GM12878 (cell line): ENCODE measurements around the gene BPGM. TPM values are rescaled to one million over a fixed set of nuclear protein-coding genes. Genes with fewer than 3 reads are reported as not detected.

Experiments
- ATAC-seq: fragments of 200-7000 bp; cut with Tn5 transposase; 3 replicates; pipeline ENCODE4 v1.9.1; 2020; ENCODE audit warnings: mild to moderate bottlenecking, moderate library complexity
- BruUV-seq: library from RNA; stranded (reverse); fragments of 400-500 nt; replicated peaks from 2 replicates; lab custom pipeline; 2021; lab: Mats Ljungman, UMichigan
- CTCF ChIA-PET: fragments of 300-600 bp; sonication (Branson Sonifier 250); formaldehyde crosslinking; extraction: SDS; loops from one replicate; lab custom pipeline; 2021; ENCODE audit warnings: inconsistent platforms; lab: Yijun Ruan, JAX
- POLR2A ChIA-PET: fragments of 350-600 bp; formaldehyde crosslinking; extraction: SDS; loops from one replicate; lab custom pipeline; 2021; ENCODE audit warnings: inconsistent platforms; lab: Charles Lee
- RAD21 ChIA-PET: fragments of 300-600 bp; sonication (Branson Sonifier 250); formaldehyde crosslinking; loops from one replicate; lab custom pipeline; 2023; ENCODE audit warnings: antibody characterized with exemption; ENCODE audit not compliant: unreplicated experiment; lab: Charles Lee
- SMC1A ChIA-PET: fragments of 300-600 bp; sonication (Branson Sonifier 250); formaldehyde crosslinking; loops from one replicate; lab custom pipeline; 2023; ENCODE audit not compliant: unreplicated experiment, uncharacterized antibody; lab: Charles Lee
- DNase-seq: peaks from one replicate; pipeline ENCODE4 v3.0.0-alpha.2; 2011; ENCODE audit warnings: low read depth, low spot score
- FAIRE-seq: peaks from 3 replicates; lab custom pipeline; 2011; peaks lifted over from hg19 to GRCh38; lab: Jason Lieb, UNC
- H2AFZ ChIP-seq: 2 replicates; pipeline ENCODE4 v1.6.0; 2011; ENCODE audit warnings: low read depth, low read length, control low read depth; ENCODE audit not compliant: control insufficient read depth
- H3K27ac ChIP-seq: 2 replicates; pipeline ENCODE4 v1.5.1; 2011; ENCODE audit warnings: control low read depth; ENCODE audit not compliant: control insufficient read depth, insufficient read depth
- H3K27me3 ChIP-seq, 2 experiments: replicated peaks in 1 of 2; 2 replicates each; pipeline versions ENCODE4 v1.6.0 to v1.6.1; 2011; ENCODE audit warnings: low read length in 1 of 2; ENCODE audit not compliant: control insufficient read depth in 2 of 2, insufficient read depth in 2 of 2
- H3K36me3 ChIP-seq, 2 experiments: 2 replicates each; pipeline ENCODE4 v1.5.1; 2011; ENCODE audit warnings: low read length in 1 of 2; ENCODE audit not compliant: control insufficient read depth in 2 of 2, insufficient read depth in 2 of 2
- H3K4me1 ChIP-seq: 2 replicates; pipeline ENCODE4 v1.6.1; 2011; ENCODE audit warnings: mild to moderate bottlenecking, low read length, moderate library complexity, mixed read lengths; ENCODE audit not compliant: control insufficient read depth, insufficient read depth
- H3K4me2 ChIP-seq: 2 replicates; pipeline ENCODE4 v1.6.0; 2011; ENCODE audit warnings: control low read depth; ENCODE audit not compliant: control insufficient read depth, insufficient read depth
- H3K4me3 ChIP-seq: fragments of 200-600 bp; sonication (generic); 2 replicates; pipeline ENCODE4 v1.5.1; 2016
- H3K79me2 ChIP-seq: 2 replicates; pipeline ENCODE4 v1.6.0; 2011; ENCODE audit warnings: low read length; ENCODE audit not compliant: control insufficient read depth, insufficient read depth
- H3K9ac ChIP-seq: 2 replicates; pipeline ENCODE4 v1.8.0; 2011; ENCODE audit warnings: low read length, control low read depth, mixed read lengths; ENCODE audit not compliant: control insufficient read depth, insufficient read depth
- H3K9me3 ChIP-seq: replicated peaks from 3 replicates; pipeline ENCODE4 v1.5.1; 2011; ENCODE audit warnings: mild to moderate bottlenecking, low read length; ENCODE audit not compliant: control insufficient read depth, insufficient read depth
- H4K20me1 ChIP-seq: 2 replicates; pipeline ENCODE4 v1.6.0; 2011; ENCODE audit not compliant: control insufficient read depth, insufficient read depth
- BMI1 ChIP-seq: fragments of 450-650 bp; IDR thresholded peaks from 2 replicates; pipeline ENCODE4 v1.6.1; 2016; ENCODE audit warnings: mild to moderate bottlenecking, moderate library complexity, borderline replicate concordance
- CREM ChIP-seq: IDR thresholded peaks from 2 replicates; pipeline ENCODE4 v1.6.1; 2014; ENCODE audit warnings: antibody characterized with exemption, low read depth
- DPF2 ChIP-seq: fragments of 450-650 bp; IDR thresholded peaks from 2 replicates; pipeline ENCODE4 v1.6.1; 2017; ENCODE audit warnings: mild to moderate bottlenecking
- MXI1 ChIP-seq: fragments of 150-350 bp; IDR thresholded peaks from 2 replicates; pipeline ENCODE4 v1.6.1; 2011; ENCODE audit warnings: low read depth, mild to moderate bottlenecking, inconsistent platforms, low read length, improper control_type of control experiment
- NFYA ChIP-seq: IDR thresholded peaks from 2 replicates; pipeline ENCODE4 v1.6.1; 2011; ENCODE audit warnings: low read depth, mild to moderate bottlenecking, low read length, improper control_type of control experiment, borderline replicate concordance
- NRF1 ChIP-seq: conservative IDR thresholded peaks from 2 replicates; pipeline ENCODE4 v1.6.1; 2011; ENCODE audit warnings: mild to moderate bottlenecking, low read depth, low read length, improper control_type of control experiment
- PBX3 ChIP-seq: IDR thresholded peaks from 2 replicates; pipeline ENCODE4 v1.6.1; 2011; ENCODE audit warnings: mild to moderate bottlenecking, low read depth, low read length, moderate library complexity; ENCODE audit not compliant: insufficient replicate concordance
- POLR2AphosphoS2 ChIP-seq: IDR thresholded peaks from 2 replicates; pipeline ENCODE4 v1.6.1; 2011; ENCODE audit warnings: low read depth, mild to moderate bottlenecking, low read length, improper control_type of control experiment, moderate library complexity
- RELB ChIP-seq: fragments of 450-650 bp; IDR thresholded peaks from 2 replicates; pipeline ENCODE4 v1.6.1; 2017; ENCODE audit warnings: low read depth, mild to moderate bottlenecking, moderate library complexity
- SPI1 ChIP-seq: IDR thresholded peaks from 2 replicates; pipeline ENCODE4 v1.6.1; 2011; ENCODE audit warnings: low read depth, mild to moderate bottlenecking, low read length, moderate library complexity, borderline replicate concordance; ENCODE audit not compliant: insufficient read depth
- SUPT20H ChIP-seq: IDR thresholded peaks from 2 replicates; pipeline ENCODE4 v1.6.1; 2011; ENCODE audit warnings: low read depth, mild to moderate bottlenecking, low read length, moderate library complexity, borderline replicate concordance; ENCODE audit not compliant: control insufficient read depth
- TCF12 ChIP-seq: IDR thresholded peaks from 2 replicates; pipeline ENCODE4 v1.6.1; 2011; ENCODE audit warnings: low read depth, mild to moderate bottlenecking, low read length
- TCF7 ChIP-seq: IDR thresholded peaks from 2 replicates; pipeline ENCODE4 v1.6.1; 2014; ENCODE audit warnings: antibody characterized with exemption, borderline replicate concordance
- WRNIP1 ChIP-seq: IDR thresholded peaks from 2 replicates; pipeline ENCODE4 v1.6.1; 2011; ENCODE audit warnings: low read depth, low read length, improper control_type of control experiment, borderline replicate concordance
- WGBS: methylation state at CpG from one replicate; pipeline ENCODE4 v1.1.6; 2016; ENCODE audit warnings: low lambda C conversion rate; ENCODE audit not compliant: insufficient replicate concordance, insufficient coverage; ENCODE audit errors: missing lambda C conversion rate; 5-methylcytosine and 5-hydroxymethylcytosine counted together
- in situ Hi-C: fragments of 300-500 bp; cut with MboI; formaldehyde crosslinking; loops from 9 replicates; pipeline ENCODE4 v1.14.3; 2018; ENCODE audit warnings: mixed read lengths
- intact Hi-C: fragments of 100-400 bp; cut with micrococcal nuclease; formaldehyde crosslinking; loops from one replicate; pipeline ENCODE4 v1.14.2; 2022; ENCODE audit not compliant: unreplicated experiment
- polyA plus RNA-seq, 11 experiments: library from polyadenylated mRNA; depleted of rRNA in 4 of 11; unstranded in 6 of 11; stranded (reverse) in 5 of 11; fragments of >200 nt; fragmentation: Nextera tagmentation in 4 of 11; fragmentation: Illumina TruSeq in 1 of 11; extraction: Ambion mirVana in 4 of 11; extraction: Trizol in 1 of 11; gene quantifications; 1 replicate in 1 of 11; 2 replicates in 10 of 11; pipeline versions ENCODE4 v1.2.1 to v1.2.3, GENCODE V29; 2011 to 2016; ENCODE audit warnings: inconsistent platforms in 2 of 11, missing spikeins in 2 of 11, low read depth in 1 of 11
- total RNA-seq, 4 experiments: library from RNA; depleted of rRNA in 3 of 4; stranded (reverse); fragments of >200 nt in 3 of 4; fragmentation: Illumina TruSeq in 1 of 4; extraction: Trizol in 1 of 4; gene quantifications; 2 replicates each; pipeline versions ENCODE4 v1.2.1 to v1.2.3, GENCODE V29; 2013 to 2021
- TF ChIP-seq, protein P1 (sequence below): fragments of 450-650 bp; IDR thresholded peaks from 2 replicates; pipeline ENCODE4 v1.6.1; 2016; ENCODE audit warnings: mild to moderate bottlenecking, moderate library complexity, borderline replicate concordance
- TF ChIP-seq, protein P2 (sequence below): fragments of 450-650 bp; IDR thresholded peaks from 2 replicates; pipeline ENCODE4 v1.6.1; 2014; ENCODE audit warnings: mild to moderate bottlenecking

BPGM gene
- total and polyA plus RNA-seq, 10 of the 15 experiments (the other 5 are each of a cell fraction or from before 2014, with no cell fraction given) = 9.0 to 20.1 (median 15.2) TPM

DNA sequence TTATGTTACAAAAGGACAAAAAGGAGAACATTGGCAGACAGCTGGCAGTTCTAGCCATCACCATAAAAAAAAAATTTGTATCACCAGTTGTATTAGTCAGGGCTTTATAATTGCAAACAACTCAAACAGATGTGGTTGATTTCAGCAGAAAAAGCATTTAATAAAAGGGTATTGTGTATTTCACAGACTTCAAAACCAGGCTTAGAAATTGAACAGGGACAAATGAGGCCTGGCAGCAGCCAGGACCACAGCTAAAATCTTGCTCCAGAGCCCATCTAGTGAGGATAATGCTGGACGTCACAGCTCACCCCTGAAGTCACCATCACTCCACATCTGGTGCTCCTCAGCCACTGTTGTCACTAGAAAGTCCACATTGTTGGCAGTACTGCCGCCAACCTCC is 79.9 kb downstream of the BPGM start:
- POLR2A ChIA-PET = no interaction called here
- no peak for TF ChIP-seq DPF2
- TF ChIP-seq TCF12 = no peak
- TF ChIP-seq NRF1 = no peak
- no peak for TF ChIP-seq PBX3
- no peak for TF ChIP-seq BMI1
- no peak for TF ChIP-seq POLR2AphosphoS2
- no peak for TF ChIP-seq SUPT20H
- no peak for TF ChIP-seq RELB
- TF ChIP-seq TCF7 = no peak
- TF ChIP-seq NFYA = no peak
- TF ChIP-seq SPI1 = no peak
- TF ChIP-seq WRNIP1 = no peak
- no peak for TF ChIP-seq CREM
- TF ChIP-seq, protein P1, sequence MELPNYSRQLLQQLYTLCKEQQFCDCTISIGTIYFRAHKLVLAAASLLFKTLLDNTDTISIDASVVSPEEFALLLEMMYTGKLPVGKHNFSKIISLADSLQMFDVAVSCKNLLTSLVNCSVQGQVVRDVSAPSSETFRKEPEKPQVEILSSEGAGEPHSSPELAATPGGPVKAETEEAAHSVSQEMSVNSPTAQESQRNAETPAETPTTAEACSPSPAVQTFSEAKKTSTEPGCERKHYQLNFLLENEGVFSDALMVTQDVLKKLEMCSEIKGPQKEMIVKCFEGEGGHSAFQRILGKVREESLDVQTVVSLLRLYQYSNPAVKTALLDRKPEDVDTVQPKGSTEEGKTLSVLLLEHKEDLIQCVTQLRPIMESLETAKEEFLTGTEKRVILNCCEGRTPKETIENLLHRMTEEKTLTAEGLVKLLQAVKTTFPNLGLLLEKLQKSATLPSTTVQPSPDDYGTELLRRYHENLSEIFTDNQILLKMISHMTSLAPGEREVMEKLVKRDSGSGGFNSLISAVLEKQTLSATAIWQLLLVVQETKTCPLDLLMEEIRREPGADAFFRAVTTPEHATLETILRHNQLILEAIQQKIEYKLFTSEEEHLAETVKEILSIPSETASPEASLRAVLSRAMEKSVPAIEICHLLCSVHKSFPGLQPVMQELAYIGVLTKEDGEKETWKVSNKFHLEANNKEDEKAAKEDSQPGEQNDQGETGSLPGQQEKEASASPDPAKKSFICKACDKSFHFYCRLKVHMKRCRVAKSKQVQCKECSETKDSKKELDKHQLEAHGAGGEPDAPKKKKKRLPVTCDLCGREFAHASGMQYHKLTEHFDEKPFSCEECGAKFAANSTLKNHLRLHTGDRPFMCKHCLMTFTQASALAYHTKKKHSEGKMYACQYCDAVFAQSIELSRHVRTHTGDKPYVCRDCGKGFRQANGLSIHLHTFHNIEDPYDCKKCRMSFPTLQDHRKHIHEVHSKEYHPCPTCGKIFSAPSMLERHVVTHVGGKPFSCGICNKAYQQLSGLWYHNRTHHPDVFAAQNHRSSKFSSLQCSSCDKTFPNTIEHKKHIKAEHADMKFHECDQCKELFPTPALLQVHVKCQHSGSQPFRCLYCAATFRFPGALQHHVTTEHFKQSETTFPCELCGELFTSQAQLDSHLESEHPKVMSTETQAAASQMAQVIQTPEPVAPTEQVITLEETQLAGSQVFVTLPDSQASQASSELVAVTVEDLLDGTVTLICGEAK = no peak
- TF ChIP-seq MXI1 = no peak
- TF ChIP-seq, protein P2, sequence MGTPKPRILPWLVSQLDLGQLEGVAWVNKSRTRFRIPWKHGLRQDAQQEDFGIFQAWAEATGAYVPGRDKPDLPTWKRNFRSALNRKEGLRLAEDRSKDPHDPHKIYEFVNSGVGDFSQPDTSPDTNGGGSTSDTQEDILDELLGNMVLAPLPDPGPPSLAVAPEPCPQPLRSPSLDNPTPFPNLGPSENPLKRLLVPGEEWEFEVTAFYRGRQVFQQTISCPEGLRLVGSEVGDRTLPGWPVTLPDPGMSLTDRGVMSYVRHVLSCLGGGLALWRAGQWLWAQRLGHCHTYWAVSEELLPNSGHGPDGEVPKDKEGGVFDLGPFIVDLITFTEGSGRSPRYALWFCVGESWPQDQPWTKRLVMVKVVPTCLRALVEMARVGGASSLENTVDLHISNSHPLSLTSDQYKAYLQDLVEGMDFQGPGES = no peak

More for the DNA sequence above, 79.9 kb downstream of the BPGM start:
- H3K4me2 ChIP-seq = no peak overlapping the region
- FAIRE-seq (no peak), ATAC-seq (no peak), DNase-seq (no peak)
- no peaks in the 10 kb centered on the region for H3K9me3 ChIP-seq
- 55% methylated on average over 2 of the region's 2 CpGs for WGBS
- no peak overlapping the region for H3K27ac ChIP-seq
- H3K4me3 ChIP-seq = no peak overlapping the region
- H4K20me1 ChIP-seq = no peaks in the 10 kb centered on the region
- H3K36me3 ChIP-seq = no peaks in the 10 kb centered on the region
- intact Hi-C loops = loop anchor here (5.0 kb wide), 1 partner anchor 41 kb away; no protein-coding TSS in a partner anchor
- no peaks in the 10 kb centered on the region for H3K4me1 ChIP-seq
- no peak overlapping the region for H2AFZ ChIP-seq
- ChIA-PET RAD21 (interaction anchor here (1.2 kb wide), 1 partner anchor 25 kb away, joined by 3 read pairs; no protein-coding TSS in a partner anchor), CTCF (interaction anchor here (0.7 to 7.7 kb wide), 14 partner anchors 10 to 442 kb away, joined by 3 to 60 read pairs (median 4); no protein-coding TSS in a partner anchor), SMC1A (interaction anchor here (1.1 to 4.2 kb wide), 7 partner anchors 11 to 389 kb away, joined by 3 to 17 read pairs (median 5); no protein-coding TSS in a partner anchor)
- H3K9ac ChIP-seq = no peak overlapping the region
- in situ Hi-C loops = no loop called here
- no peaks in the 10 kb centered on the region; a peak in 1 of 4 replicates for H3K27me3 ChIP-seq
- no TSS peak for BruUV-seq
- H3K79me2 ChIP-seq = no peaks in the 10 kb centered on the region
